Right renal cortex interstitium (tissue), 3 donors: ENCODE data around the gene LRPAP1. TPM values are rescaled to one million over a fixed set of nuclear protein-coding genes. Genes with fewer than 3 reads are reported as not detected.

ENCODE experiments used
- DNase-seq, 3 donors: peaks; one replicate each; pipeline ENCODE4 v3.0.0-alpha.2; 2013; ENCODE audit warnings: low read depth in 3 of 3, low spot score in 2 of 3
- polyA plus RNA-seq, 3 donors: library from polyadenylated mRNA; unstranded; fragments of 120-200 nt; gene quantifications; one replicate each; pipeline ENCODE4 v1.2.1, GENCODE V29; 2013; ENCODE audit not compliant: insufficient read length in 3 of 3

Gene LRPAP1
- polyA plus RNA-seq, 3 donors: 197 to 274 (median 198) TPM

DNA sequence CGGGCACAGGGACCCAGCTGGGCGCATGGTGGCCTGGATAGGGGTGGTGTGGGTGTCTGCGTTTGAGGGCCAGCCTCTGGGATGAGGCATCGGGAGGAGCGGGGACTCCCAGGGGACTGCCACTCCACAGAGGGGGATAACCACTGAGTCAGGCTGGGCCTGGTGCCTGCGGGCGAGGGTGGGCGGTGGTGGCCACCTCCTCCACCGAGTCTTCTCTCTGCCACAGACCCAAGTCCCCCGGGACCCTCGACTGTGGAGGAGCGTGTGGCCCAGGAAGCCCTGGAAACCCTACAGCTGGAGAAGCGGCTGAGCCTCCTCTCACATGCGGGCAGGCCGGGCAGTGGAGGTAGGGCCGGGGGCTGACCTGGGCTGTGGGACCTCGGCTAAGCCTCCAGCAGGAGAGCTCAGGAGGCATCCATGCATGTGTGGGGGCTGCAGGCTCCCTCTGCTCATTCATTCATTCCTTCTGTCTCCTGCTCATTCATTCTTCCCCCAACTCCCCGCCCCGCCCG, 42.7 kb downstream of the LRPAP1 start:
- DNase-seq: no peak

DNA sequence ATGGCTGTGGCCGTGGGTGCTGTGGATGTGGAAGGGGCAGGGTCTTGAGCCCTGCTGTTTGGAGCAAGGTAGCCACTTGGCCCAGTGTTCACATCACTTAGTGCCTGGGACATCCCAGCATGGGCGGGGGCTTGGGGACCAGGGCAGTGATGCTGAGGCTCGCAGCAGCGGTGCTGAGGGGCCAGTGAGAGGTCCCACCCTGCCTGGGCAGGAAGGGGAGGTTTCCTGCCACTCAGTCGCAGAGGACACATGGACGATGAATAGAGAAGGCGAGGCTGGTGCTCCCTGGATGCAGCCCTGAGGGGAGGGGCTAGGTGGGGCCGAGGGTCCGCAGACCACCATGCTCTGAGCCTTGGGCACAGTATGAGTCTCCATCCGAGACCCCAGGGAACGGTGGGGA, 43.4 kb downstream of the LRPAP1 start:
- no peak for DNase-seq

DNA sequence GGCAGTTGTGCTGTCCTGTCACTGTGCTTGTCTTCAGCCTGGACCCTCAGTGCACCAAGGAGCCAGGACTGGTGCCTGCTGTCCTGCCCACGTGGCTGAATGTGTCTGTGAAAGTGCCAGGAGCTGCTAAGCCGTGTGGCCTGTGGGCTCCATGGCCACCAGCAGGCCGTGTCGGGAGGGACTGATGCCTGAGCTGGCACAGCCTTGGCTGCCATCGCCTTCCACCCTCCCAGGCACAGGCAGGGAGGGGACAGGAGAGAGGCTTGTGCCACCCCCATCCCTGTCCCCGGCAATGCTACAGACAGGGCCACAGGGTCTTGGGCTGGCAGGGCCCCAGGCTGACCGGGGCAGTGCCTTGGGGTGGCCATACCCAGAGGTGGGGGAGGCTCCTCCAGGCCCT, 44.4 kb downstream of the LRPAP1 start:
- no peak for DNase-seq

DNA sequence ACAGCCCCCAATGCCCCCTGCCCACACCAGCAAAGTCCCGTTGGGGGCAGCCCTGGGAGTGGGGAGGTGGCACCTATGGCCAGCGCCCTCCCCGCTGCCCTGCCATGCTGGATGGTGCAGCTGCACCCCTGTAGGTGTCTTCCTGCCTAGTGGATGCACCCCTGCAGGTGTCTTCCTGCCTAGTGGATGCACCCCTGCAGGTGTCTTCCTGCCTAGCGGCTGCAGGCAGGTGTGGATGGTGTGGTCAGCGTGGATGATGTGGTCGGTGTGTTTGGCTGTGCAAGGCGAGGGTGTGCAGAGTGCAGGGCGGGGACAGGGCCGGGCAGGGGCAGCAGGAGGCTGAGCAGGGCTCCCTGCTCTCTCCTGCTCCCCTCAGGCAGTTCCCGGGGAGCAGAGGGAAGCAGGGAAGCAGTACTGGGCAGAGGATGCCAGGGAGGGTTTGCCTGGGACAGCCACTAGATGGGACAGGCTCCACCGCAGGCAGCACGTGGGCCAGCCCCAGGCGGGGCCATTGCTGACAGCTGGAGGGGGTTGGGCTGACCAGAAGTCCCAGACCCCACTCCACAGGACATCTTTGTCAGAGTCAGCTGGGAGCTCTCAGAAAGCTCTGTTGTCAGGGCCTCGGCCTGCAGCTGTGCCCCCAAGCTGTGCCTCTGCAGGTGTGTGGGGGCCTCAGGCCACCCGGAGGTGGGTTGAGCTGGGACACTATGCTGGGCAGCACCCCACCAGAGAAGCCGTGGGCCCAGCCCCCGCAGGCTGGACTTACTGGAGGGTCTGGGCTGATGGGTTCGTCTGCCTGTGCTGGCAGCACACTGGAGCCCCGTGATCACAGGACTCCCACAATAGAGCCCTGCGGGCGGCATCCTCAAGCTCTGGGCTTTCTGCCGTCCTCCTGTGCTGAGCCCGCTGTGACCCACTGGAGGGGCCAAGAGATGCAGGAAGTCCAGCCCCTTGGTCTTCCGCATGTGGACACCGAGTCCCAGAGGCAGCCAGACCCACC, 45.4 kb downstream of the LRPAP1 start:
- DNase-seq: no peak

DNA sequence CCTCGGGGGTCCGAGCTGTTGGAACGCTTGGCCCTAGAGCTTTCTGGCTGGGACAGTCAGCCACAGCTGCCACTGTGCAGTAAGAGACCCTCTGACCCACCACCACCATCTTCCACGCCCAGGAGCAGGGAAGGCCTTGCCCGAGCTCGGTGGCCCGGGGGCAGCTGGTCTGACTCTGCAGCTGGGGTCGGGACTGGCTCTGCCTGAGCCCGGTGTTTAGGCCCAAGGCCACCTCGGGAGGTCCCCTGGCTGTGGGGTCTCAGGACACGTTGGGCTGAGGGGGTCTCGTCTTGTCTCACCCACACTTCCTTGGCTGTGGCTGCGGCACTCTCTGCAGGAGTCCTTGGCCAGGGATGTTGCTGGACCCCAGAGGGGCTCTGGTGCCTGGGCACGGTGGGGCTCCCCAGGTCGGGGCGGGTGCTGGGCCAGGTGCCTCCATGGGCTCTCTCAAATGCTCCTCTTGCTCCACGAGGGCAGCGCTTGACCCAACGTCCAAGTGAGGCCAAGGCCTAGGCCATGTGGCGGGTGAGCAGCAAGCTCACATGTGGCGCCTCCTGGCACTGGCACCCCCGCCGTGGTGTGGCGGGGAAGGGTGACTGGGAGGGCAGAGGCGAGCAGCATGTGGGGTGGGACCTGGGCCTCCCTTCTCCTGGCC, 46.2 kb downstream of the LRPAP1 start:
- DNase-seq: no peak

DNA sequence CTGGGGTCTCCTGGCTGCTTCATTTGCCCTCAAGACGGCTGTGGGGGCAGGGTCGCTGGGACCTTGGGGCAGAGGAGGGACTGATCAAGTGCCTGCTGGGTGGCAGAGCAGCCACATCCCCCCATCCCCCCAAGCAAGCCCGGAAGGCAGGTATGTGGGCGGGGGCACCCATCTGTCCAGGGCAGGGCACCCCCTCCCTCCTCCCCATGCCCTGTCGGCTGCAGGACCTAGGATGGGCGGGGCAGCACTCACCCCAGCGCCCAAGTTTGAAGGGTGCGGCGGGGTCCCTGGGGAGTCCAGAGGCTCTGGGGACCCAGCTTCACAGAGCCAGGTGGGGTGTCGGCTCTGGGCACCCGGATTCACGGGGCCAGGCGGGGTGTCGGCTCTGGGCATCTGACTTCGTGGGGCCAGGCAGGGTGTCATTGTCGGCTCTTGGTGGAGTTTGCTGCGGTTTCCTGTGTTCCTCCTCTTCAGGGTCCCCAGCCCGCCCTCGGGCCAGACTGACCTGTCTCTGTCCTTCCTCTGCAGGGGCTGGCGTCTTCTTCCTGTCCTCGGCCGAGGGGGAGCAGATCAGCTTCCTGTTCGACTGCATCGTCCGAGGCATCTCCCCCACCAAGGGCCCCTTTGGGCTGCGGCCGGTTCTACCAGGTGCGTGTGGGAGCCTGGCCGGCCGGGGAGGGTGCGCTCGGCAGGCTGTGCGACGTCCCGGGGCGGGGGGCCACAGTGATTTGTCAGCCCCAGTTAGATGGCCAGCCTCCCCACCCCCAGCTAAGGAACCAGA, 47.0 kb downstream of the LRPAP1 start:
- no peak for DNase-seq

DNA sequence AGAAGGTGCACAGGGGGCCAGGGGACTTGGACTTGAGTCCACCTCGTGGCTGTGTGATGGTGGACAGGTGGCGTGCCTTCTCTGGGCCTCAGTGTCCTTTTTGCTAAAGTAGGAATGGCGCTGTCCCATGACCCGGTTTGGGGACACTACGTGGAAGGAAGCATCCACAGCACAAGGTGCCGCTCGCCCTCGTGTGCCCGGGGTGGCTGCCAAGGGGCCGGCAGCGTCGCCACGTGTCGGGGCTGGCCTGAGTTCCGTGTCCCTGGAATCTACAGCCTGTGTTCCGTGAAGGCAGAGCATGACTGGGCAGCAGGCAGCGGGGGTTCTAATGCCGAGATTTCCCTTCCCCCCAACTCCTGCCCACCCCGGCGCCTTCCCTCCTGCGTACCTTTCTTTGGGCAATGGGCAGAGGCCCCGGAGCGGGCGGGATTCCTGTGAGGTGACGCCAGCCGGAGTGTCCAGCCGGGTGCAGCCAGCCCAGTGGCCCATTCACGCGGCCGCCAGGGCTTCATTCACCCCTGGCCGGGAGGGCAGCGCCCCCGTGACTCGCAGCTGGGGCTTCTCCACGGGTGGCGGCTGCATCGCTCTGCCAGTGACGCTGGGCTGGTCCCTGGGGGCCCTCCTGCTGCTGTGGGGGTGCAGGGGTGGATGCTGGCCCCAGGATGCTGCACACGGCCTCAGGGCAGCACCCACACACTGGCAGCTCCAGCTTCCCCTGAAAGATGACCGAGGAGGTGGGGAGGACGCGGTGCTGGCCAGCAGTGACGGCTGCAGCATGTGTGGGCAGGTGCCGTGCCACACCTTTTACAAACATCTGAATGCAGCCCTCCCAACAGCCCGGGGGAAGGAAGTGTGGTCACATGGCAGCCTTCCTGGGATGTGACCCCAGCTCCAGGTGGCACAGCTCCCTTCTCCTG, 47.9 kb downstream of the LRPAP1 start:
- DNase-seq: no peak

DNA sequence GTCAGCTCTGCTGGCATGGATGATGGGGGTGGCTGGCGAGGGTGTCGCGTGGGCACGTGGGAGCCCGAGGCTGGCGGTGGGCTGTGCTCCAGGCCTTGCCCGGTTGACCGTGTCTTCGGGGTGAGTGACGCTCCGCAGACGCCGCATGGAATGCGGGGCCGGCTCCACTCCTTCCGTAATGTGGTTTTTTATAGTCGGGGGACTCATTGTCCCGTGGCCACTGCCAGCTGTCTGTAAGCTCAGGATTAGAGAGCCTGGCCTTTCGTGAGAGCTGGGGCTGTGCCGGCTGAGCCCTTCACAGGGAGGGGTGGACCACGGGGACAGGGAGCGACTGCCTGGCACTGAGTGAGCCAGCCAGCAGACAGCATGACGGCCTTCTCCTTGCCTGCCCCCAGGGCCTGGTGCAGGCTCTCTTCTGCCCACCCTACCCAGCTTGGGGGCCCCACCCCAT, 48.7 kb downstream of the LRPAP1 start:
- DNase-seq: no peak

DNA sequence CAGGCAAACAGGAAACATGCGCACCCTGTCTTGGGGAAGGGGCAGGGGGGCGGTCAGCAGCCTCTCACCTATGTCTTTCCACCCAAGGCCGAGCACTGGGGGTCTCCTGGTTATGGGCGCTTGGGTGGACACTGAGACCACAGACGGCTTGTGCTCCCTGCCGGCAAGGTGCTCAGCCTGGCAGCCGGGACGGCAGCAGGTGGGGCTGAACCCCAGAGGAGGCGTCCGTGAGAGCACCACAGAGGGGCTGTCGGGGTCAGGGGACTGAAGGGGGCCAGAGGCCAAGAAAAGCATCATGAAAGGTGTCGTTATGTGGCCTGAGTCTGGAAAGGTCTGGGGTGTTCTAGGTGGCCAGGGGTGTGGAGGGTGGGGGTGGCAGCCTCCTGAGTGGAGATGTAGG, 49.5 kb downstream of the LRPAP1 start:
- no peak for DNase-seq

DNA sequence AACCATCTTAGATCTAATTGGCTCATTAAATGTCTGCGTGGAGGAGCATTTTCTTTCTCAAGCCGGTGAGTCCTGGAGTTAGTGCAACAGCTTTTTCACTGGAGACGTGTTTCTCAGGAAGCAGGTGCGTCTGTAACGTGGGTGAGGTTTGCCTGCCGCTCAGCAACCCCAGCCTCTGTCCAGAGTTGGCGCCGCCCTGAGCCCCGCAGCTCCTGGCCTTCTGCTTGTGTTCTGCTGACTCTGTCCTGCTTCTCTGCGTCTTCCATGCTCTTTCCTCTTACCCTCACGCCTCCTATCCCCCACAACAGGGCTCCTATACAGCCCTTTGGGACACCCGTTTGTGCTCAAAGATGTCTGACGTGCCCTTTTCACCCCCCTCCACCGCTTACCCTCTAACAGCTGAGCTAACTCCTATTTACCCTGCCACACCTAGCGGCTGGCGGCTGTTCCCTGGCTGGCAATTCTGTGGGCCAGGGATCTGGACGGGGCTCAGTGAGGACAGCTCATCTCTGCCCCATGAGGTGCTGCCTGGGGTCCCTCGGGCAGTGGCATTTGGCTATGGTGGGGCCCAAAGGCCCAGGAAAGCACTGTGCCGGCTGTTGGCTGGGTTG, 50.3 kb downstream of the LRPAP1 start:
- DNase-seq: no peak

DNA sequence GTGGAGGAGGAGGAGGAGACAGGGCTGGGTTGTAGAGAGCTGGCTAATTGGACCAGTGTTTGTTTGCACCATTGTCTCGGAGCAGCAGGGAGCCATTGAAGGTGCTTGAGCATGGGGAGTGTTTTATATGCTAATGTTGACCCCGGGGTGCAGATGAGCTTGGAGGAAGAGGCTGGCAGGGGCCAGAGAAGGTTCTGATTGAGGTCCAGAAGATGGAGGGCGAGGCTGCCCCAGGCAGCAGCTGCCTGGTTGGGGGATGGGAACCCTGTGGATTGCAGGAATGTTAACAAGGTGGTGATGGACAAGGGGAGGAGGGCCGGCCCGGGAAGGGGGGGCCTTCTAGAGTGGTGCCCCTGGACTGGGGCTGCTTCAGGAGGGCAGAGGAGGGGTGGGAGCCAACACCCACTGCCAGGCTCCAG, 51.1 kb downstream of the LRPAP1 start:
- DNase-seq: no peak

DNA sequence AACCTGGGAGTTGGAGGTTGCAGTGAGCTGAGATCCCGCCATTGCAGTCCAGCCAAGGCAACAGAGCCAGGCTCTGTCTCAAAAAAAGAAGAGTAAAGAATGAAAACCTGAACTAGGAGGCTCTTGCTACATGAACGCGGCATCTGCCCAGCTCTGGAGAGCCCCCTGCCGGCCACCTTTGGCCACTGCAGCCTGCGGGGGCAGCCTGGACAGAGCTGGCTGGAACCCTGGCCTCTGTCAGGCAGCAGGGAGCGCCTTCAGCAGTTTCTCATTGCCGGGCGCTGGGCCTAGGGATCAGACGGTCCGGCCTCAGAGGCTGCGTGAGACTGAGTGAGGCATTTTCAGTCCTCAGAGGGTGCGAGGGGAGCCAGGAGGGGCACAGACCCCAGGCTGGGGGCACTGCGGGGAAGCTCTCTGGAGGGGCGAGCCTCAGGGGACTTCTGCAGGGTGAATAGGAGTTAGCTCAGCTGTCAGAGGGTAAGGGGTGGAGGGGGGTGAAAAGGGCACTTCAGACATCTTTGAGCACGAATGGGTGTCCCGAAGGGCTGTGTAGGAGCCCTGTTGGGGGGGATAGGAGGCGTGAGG, 51.6 kb downstream of the LRPAP1 start:
- DNase-seq: peak in 1 of 3 donors; percentile 58

DNA sequence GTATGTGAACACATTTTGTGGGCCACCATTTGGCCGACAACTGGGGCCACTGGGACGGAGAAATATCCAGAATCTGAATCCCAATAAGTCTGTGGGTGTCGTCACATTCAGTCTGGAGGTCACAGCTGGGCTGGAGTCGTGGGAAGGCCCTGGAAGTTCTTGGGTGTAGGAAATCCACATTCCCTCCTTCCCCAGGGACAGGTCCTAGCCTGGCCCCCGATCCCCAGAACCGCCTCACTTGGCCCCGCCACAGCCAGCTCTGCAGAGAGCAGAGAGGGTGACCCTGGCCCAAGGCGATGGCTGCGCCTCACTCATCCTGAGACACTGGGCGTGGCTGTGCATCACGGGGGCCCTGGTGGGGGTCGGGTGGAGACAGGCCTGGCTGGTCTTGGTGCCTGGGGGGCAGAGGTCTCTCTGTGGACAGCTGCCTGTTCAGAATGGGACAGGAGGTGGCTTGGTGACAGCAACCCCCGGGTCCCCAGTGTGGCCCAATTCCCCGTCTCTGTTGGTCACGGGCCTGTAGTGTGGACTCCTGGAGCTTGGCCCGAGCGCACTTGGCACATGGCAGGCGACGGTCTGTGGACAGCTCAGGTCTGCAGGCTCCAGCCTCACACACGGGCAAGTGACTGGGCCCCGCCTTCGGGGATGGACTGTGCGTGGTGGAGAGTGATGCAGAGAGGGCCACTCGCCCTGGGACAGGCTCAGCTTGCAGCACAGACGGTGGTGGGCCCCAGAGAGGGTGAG, 52.7 kb downstream of the LRPAP1 start:
- DNase-seq: no peak

DNA sequence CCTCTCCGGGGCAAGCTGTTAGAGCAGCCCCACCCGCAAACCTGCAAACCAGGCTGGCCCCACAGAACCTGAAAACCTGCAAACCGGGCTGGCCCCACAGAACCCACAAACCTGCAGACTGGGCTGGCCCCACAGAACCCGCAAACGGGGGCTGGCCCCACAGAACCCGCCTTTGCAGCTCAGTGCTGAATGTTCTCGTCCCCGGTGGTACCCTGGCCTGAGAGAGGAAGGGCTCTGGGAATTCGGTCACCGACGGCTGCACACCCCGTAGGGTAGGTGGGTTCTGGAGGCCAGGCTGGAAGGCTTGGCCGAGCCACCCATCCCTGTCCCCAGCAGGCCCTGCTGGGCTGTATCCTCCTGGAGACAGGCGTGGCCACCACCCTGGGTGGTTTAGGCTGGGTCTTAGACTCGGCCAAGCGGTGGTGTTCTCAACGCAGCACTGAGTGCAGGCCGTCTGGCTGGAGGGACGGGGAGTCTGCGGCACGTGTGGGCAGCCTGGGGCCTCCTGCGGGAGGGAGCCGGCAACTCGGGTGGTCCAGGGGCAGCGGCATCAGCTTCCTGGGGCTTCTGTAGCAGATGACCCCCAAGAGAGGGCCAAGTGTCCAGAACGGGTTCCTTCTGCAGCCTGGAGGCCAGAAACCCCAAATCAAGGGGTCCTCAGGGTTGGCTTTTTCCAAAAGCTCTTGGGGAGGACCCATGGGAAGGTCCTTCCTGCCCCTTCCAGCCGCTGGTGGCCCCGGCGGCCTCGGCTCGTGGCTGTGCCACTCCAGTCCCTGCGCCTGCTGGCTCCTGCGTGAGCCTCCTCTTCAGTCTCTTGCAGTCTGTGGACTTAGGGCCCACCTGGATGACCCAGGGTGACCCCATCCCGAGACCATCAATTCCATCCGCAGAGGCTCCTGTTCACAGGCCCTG, 53.5 kb downstream of the LRPAP1 start:
- DNase-seq: no peak

DNA sequence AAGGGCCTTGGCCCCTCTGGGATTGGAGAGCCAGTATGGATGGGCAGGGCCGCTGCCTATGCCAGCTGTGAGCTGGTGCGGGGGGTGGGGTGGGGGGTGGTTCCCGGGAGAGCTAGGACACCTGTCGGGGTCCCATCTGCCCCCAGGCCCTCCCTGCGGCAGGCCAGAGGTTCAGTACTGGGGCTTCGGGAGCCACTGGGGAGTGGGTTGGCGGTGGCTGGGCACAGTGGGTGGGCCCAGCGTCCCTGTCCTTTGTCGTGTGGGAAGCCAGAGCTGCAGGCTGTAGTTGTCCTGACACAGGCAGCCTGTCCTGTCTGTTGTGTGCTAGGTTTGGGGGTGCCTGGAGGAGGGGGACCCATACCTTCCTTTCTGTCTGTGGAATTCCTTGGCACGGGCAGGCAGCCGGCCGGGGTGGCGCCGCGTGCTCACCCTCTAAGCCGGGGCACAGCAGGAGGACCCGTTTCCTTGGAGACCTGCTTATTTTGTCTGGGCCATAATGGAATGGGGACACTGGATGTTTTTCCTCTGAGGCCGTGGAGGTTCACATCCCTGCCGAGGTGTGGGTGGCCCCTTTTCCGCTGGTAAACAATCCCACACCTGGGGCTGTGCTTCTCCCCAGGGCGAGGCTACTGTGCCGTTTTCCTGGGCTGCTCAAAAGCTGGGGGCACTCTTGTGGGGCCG, 54.3 kb downstream of the LRPAP1 start:
- no peak for DNase-seq

DNA sequence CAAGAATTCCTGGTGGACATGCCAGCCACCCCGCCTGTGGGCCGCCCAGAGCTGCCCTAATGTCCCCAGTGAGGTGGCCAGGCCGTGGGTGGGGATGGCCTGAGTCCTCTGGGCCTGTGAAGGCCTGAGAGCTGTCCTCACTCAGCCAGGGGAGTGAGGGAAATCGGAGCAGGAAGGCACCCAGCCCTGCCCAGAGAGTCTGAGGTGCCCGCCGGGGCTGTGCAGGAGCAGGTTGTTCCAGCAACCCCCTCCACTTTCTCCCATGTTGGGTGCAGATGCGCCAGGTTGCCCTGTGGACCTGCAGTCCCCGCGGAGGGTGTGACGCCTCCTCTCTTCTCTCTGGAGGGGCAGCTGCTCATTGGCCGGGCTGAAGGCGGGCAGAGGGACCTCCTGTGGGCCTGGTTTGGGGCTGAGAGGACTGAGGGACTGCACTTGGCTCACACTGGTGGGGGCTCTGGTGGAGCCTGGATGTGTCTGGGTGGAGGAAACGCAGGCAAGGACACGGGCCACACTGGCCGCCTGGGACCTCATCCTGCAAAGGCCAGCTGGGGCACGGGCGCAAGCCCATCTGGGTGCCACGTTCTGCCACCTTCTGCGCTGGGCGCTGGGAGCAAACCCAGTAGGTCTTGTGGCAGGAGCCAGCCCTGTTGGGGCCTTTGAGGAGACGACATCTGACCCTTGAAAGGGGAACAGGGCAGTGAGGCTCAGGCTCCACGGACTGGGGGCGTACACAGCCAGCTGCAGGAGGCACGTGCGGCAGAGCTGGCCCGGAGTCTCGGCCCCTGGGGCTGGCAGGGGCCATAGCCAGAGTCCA, 55.1 kb downstream of the LRPAP1 start:
- no peak for DNase-seq
